ENCODE results near the gene AMY2B.
"Not testable (repeated sequence)": the region's sequence is repeated elsewhere in the genome, so short reads cannot be mapped to it uniquely, and the experiment has no call there.

AMY2B gene

DNA sequence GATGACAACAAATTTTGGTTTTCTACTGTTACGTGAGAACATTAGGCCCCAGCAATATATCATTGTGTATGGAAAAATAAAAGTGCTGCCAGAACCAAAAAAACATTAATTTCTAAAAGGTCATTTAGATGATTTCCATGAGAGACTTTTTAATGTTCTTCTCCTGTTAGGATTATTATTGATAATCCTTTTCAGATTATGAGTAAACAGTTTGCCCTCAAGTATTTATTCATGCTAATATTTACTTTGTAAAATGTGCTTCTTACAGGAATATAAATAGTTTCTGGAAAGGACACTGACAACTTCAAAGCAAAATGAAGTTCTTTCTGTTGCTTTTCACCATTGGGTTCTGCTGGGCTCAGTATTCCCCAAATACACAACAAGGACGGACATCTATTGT lies at the start of gene AMY2B:
AMY2B (plus strand) TSS at position 301 of the 400 bp plus-strand sequence; CDS start at position 315, 14 bp downstream.
- H3K4me3 Mint-ChIP-seq; H3K27ac Mint-ChIP-seq; H3K27me3 Mint-ChIP-seq (ENCODE audit: low read depth, poor library complexity); H3K9me3 Mint-ChIP-seq; H3K36me3 Mint-ChIP-seq (ENCODE audit: low read depth); DNase-seq; H3K4me1 Mint-ChIP-seq: not testable (repeated sequence)

DNA sequence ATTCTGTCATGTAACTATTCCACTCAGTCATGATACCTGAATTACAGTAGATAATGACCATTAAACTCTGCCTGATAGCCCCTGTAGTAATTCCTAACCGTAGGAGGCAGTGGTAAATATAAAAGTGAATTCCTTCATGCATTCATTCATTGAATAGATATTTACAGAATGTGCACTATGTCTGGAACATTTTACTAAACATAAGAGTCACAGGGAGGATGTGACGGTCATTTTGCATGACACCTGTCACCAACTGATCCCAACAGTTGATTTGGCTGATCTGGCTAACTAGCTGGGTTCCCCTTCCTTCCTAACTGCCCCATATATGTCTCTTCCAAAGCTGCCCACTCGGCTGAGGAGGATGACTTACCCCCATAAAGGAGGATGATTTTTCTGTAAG lies 48.0 kb upstream of the AMY2B start:
- no peak for DNase-seq
- peaks cover 4% of the 10 kb centered on the region for H3K36me3 Mint-ChIP-seq (ENCODE audit: low read depth)

DNA sequence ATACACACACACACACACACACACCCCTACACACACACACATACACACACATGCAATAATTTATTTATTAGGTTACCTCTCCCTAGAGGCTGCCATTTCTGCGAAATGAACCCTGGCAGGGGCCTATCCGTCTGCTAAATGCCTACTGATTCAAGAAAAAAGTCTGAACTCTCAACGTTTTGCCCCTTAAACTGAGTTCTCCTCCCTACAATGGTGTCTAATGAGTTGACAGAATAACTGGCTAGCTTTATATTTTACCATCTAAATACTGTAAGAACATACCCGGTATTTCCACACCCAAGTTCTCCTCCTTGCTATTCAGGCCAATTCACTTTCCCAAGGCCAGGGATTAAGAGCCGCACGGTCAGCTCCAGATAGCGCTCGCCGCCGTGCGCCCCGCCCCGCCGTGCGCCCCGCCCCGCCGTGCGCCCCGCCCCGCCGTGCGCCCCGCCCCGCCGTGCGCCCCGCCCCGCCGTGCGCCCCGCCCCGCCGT lies 46.2 kb upstream of the AMY2B start:
- TF ChIP-seq, protein P1, sequence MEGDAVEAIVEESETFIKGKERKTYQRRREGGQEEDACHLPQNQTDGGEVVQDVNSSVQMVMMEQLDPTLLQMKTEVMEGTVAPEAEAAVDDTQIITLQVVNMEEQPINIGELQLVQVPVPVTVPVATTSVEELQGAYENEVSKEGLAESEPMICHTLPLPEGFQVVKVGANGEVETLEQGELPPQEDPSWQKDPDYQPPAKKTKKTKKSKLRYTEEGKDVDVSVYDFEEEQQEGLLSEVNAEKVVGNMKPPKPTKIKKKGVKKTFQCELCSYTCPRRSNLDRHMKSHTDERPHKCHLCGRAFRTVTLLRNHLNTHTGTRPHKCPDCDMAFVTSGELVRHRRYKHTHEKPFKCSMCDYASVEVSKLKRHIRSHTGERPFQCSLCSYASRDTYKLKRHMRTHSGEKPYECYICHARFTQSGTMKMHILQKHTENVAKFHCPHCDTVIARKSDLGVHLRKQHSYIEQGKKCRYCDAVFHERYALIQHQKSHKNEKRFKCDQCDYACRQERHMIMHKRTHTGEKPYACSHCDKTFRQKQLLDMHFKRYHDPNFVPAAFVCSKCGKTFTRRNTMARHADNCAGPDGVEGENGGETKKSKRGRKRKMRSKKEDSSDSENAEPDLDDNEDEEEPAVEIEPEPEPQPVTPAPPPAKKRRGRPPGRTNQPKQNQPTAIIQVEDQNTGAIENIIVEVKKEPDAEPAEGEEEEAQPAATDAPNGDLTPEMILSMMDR (IDR thresholded peaks at IDR 0.05): no peak
- H3K27ac Mint-ChIP-seq: no peak overlapping the region
- peak overlapping the region; percentile 85 for H3K4me3 Mint-ChIP-seq
- peaks cover 12% of the 10 kb centered on the region for H3K9me3 Mint-ChIP-seq
- H3K4me1 Mint-ChIP-seq: peaks cover 24% of the 10 kb centered on the region
- H3K36me3 Mint-ChIP-seq (ENCODE audit: low read depth): peaks cover 21% of the 10 kb centered on the region
- no peaks in the 10 kb centered on the region for H3K27me3 Mint-ChIP-seq (ENCODE audit: low read depth, poor library complexity)
- no peak for DNase-seq

More for the DNA sequence above, 48.0 kb upstream of the AMY2B start:
- peaks cover 12% of the 10 kb centered on the region for H3K9me3 Mint-ChIP-seq
- TF ChIP-seq, protein P1 (IDR thresholded peaks at IDR 0.05): no peak
- H3K4me1 Mint-ChIP-seq: peaks cover 20% of the 10 kb centered on the region
- no peak overlapping the region for H3K27ac Mint-ChIP-seq
- H3K4me3 Mint-ChIP-seq: no peak overlapping the region
- H3K27me3 Mint-ChIP-seq (ENCODE audit: low read depth, poor library complexity): no peaks in the 10 kb centered on the region

DNA sequence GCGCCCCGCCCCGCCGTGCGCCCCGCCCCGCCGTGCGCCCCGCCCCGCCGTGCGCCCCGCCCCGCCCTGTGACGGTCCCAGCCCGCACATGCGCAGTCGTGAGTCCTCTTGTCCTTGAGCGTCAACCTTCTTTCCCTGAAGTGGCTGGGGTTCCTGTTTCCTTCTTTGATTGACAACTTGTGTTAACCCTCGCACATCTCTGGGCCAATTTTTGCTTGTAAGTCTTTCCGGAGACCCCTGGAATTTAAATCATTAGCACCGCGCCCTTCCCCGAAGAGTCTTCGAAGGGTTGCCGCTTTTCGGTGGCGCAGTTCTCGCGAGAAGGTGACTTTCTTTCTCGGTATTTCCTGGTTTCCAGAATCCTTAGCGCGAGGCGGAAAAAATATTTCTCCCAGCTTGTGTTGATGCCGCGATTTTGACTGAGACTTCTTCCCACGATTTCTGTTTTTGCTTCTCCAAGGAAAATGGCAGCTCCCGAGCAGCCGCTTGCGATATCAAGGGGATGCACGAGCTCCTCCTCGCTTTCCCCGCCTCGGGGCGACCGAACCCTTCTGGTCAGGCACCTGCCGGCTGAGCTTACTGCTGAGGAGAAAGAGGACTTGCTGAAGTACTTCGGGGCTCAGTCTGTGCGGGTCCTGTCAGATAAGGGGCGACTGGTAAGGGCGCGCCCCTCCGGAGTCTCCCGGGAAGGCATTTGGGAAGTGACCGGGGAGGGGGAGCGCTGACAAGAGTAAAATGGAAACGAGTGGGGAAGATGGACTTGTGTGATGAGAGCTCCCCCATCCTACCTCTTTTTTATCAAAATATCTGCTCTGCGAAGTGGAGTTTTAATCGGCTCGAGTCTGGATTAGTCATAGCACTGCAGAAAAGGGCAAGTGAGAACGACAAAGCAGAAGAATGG lies 45.5 kb upstream of the AMY2B start, which contains the start of gene RNPC3:
RNPC3 (plus strand) TSS at position 93 of the 901 bp plus-strand sequence; CDS start at position 465, 372 bp downstream.
- Mint-ChIP-seq H3K4me3 (peak within 1 kb of the TSS; percentile 99), H3K9me3 (peaks cover 12% of the 10 kb centered on the region), H3K36me3 (ENCODE audit: low read depth) (peaks cover 28% of the 10 kb centered on the region), H3K27ac (peak within 1 kb of the TSS; percentile 100), H3K27me3 (ENCODE audit: low read depth, poor library complexity) (no peaks in the 10 kb centered on the region), H3K4me1 (peaks cover 24% of the 10 kb centered on the region)
- peak; percentile 88 for DNase-seq
- TF ChIP-seq, protein P1 (IDR thresholded peaks at IDR 0.05): no peak

DNA sequence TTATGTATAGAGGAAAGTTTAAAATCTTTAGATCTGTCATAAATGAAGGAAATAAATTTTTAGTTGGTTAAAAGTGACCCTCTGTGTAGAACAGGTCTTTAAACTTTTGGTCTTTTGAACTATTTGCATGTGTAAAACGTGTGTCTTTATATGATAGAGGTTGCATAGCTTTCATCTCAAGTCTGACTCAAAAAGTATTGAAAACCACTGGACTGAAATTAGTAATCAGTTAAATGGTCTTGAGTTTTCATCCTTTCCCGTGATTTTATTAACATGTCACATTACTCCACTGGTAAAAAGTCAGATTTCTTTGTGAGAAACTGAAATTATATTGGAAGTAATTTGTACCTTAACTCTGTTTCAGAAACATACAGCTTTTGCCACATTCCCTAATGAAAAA lies 44.1 kb upstream of the AMY2B start:
- Mint-ChIP-seq H3K27me3 (ENCODE audit: low read depth, poor library complexity) (no peaks in the 10 kb centered on the region), H3K27ac (no peak overlapping the region), H3K36me3 (ENCODE audit: low read depth) (peaks cover 42% of the 10 kb centered on the region), H3K4me1 (peaks cover 24% of the 10 kb centered on the region), H3K9me3 (peaks cover 12% of the 10 kb centered on the region), H3K4me3 (peak overlapping the region; percentile 99)
- TF ChIP-seq, protein P1 (IDR thresholded peaks at IDR 0.05): no peak
- no peak for DNase-seq

DNA sequence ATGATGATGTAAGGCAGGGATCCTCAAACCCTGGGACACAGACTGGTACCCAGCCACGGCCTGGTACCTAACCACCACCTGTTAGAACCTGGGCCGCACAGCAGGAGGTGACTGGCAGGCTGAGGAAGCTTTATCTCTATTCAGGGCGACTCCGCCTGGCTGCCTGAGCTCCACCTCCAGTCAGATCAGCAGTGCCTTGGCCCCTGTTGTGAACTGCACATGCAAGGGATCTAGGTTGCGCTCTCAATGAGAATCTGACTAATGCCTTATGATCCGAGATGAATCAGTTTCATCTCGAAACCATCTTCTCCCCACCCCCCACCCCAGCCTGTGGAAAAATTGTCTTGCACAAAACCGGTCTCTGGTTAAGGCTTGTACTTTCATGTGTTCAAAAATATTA lies 41.6 kb upstream of the AMY2B start:
- TF ChIP-seq, protein P1 (IDR thresholded peaks at IDR 0.05): no peak
- Mint-ChIP-seq H3K4me1 (peaks cover 24% of the 10 kb centered on the region), H3K27ac (no peak overlapping the region), H3K9me3 (peaks cover 5% of the 10 kb centered on the region), H3K27me3 (ENCODE audit: low read depth, poor library complexity) (no peaks in the 10 kb centered on the region), H3K4me3 (no peak overlapping the region), H3K36me3 (ENCODE audit: low read depth) (peaks cover 54% of the 10 kb centered on the region)
- DNase-seq: no peak

All from nephron progenitor cell (in vitro differentiated cells).